Astrocyte (in vitro differentiated cells and primary cell): ENCODE results near the gene PJA1. TPM values are rescaled to one million over a fixed set of nuclear protein-coding genes. Genes with fewer than 3 reads are reported as not detected.
A peak's percentile ranks its signal among the peaks of the same experiment; 100 is the strongest.

ENCODE experiments used
- DNase-seq: peaks from one replicate; pipeline ENCODE4 v3.0.0-alpha.2; 2010; ENCODE audit warnings: low read depth
- FAIRE-seq: peaks from 2 replicates; lab custom pipeline; 2011; peaks lifted over from hg19 to GRCh38; lab: Jason Lieb, UNC
- H2AFZ ChIP-seq: 2 replicates; pipeline ENCODE4 v1.6.0; 2012; ENCODE audit warnings: low read depth, low read length, inconsistent platforms
- H3K27ac ChIP-seq: 2 replicates; pipeline ENCODE4 v1.5.1; 2011; ENCODE audit warnings: low read depth, low read length, inconsistent platforms
- H3K27me3 ChIP-seq: 2 replicates; pipeline ENCODE4 v1.6.0; 2011; ENCODE audit warnings: low read length, inconsistent platforms; ENCODE audit not compliant: insufficient read depth
- H3K36me3 ChIP-seq: 2 replicates; pipeline ENCODE4 v1.5.1; 2011; ENCODE audit warnings: low read length, inconsistent platforms; ENCODE audit not compliant: insufficient read depth
- H3K4me1 ChIP-seq: 2 replicates; pipeline ENCODE4 v1.5.1; 2011; ENCODE audit warnings: low read length, inconsistent platforms; ENCODE audit not compliant: insufficient read depth
- H3K4me2 ChIP-seq: 2 replicates; pipeline ENCODE4 v1.6.0; 2012; ENCODE audit warnings: low read length, inconsistent platforms
- H3K4me3 ChIP-seq: 2 replicates; pipeline ENCODE4 v1.5.1; 2011; ENCODE audit warnings: low read depth, mild to moderate bottlenecking, low read length, inconsistent platforms; ENCODE audit not compliant: insufficient read depth
- H3K79me2 ChIP-seq: 2 replicates; pipeline ENCODE4 v1.6.0; 2012; ENCODE audit warnings: mild to moderate bottlenecking, low read length, inconsistent platforms; ENCODE audit not compliant: insufficient read depth
- H3K9ac ChIP-seq: 2 replicates; pipeline ENCODE4 v1.6.0; 2012; ENCODE audit warnings: mild to moderate bottlenecking, low read length, inconsistent platforms
- H3K9me3 ChIP-seq: 2 replicates; pipeline ENCODE4 v1.5.1; 2012; ENCODE audit warnings: low read depth, mild to moderate bottlenecking, low read length, inconsistent platforms; ENCODE audit not compliant: insufficient read depth
- H4K20me1 ChIP-seq: 2 replicates; pipeline ENCODE4 v1.6.0; 2012; ENCODE audit warnings: low read length, inconsistent platforms; ENCODE audit not compliant: insufficient read depth
- H3K27ac Mint-ChIP-seq: one replicate; pipeline ENCODE4 v1.8.0; 2021; ENCODE audit warnings: mild to moderate bottlenecking, mixed read lengths; ENCODE audit not compliant: unreplicated experiment
- H3K27me3 Mint-ChIP-seq: one replicate; pipeline ENCODE4 v1.8.0; 2021; ENCODE audit warnings: low read depth, mixed read lengths; ENCODE audit not compliant: unreplicated experiment
- H3K36me3 Mint-ChIP-seq: one replicate; pipeline ENCODE4 v1.8.0; 2021; ENCODE audit warnings: low read depth, mixed read lengths; ENCODE audit not compliant: unreplicated experiment
- H3K4me1 Mint-ChIP-seq: one replicate; pipeline ENCODE4 v1.8.0; 2021; ENCODE audit warnings: low read depth, mixed read lengths; ENCODE audit not compliant: unreplicated experiment
- H3K4me3 Mint-ChIP-seq: one replicate; pipeline ENCODE4 v1.8.0; 2021; ENCODE audit warnings: mild to moderate bottlenecking, moderate library complexity, mixed read lengths; ENCODE audit not compliant: unreplicated experiment
- H3K9me3 Mint-ChIP-seq: one replicate; pipeline ENCODE4 v1.8.0; 2021; ENCODE audit warnings: mild to moderate bottlenecking, mixed read lengths; ENCODE audit not compliant: unreplicated experiment
- EZH2 ChIP-seq: IDR thresholded peaks from 2 replicates; pipeline ENCODE4 v1.6.1; 2012; ENCODE audit warnings: mild to moderate bottlenecking, low read length, inconsistent platforms; ENCODE audit not compliant: insufficient read depth
- total RNA-seq: library from RNA; stranded (reverse); gene quantifications from 2 replicates; pipeline ENCODE4 v1.2.1, GENCODE V29; 2021
- TF ChIP-seq, protein P1 (sequence below): IDR thresholded peaks from 2 replicates; pipeline ENCODE4 v1.5.1; 2011; ENCODE audit warnings: low read depth, mild to moderate bottlenecking, inconsistent platforms, low read length, moderate library complexity; ENCODE audit not compliant: insufficient read depth

The PJA1 gene
- total RNA-seq, 1 donor from 2014 or later: 28.9 TPM

GRCh38 chrX:69182818-69183380, 17.6 kb upstream of the PJA1 start:
- no peak overlapping the region for H3K4me3 Mint-ChIP-seq
- Histone ChIP-seq H3K4me1 (no peaks in the 10 kb centered on the region), H3K9ac (no peak overlapping the region), H3K4me2 (no peak overlapping the region), H3K79me2 (no peaks in the 10 kb centered on the region), H2AFZ (no peak overlapping the region), H4K20me1 (no peaks in the 10 kb centered on the region), H3K27ac (no peak overlapping the region), H3K9me3 (no peaks in the 10 kb centered on the region), H3K4me3 (no peak overlapping the region), H3K36me3 (no peaks in the 10 kb centered on the region), H3K27me3 (peaks cover 2% of the 10 kb centered on the region)
- H3K27me3 Mint-ChIP-seq: peaks cover 20% of the 10 kb centered on the region
- peaks cover under 1% of the 10 kb centered on the region for H3K9me3 Mint-ChIP-seq
- FAIRE-seq (no peak), DNase-seq (no peak)
- H3K36me3 Mint-ChIP-seq: no peaks in the 10 kb centered on the region
- TF ChIP-seq EZH2: no peak
- TF ChIP-seq, protein P1, sequence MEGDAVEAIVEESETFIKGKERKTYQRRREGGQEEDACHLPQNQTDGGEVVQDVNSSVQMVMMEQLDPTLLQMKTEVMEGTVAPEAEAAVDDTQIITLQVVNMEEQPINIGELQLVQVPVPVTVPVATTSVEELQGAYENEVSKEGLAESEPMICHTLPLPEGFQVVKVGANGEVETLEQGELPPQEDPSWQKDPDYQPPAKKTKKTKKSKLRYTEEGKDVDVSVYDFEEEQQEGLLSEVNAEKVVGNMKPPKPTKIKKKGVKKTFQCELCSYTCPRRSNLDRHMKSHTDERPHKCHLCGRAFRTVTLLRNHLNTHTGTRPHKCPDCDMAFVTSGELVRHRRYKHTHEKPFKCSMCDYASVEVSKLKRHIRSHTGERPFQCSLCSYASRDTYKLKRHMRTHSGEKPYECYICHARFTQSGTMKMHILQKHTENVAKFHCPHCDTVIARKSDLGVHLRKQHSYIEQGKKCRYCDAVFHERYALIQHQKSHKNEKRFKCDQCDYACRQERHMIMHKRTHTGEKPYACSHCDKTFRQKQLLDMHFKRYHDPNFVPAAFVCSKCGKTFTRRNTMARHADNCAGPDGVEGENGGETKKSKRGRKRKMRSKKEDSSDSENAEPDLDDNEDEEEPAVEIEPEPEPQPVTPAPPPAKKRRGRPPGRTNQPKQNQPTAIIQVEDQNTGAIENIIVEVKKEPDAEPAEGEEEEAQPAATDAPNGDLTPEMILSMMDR: no peak
- no peak overlapping the region for H3K27ac Mint-ChIP-seq
- no peaks in the 10 kb centered on the region for H3K4me1 Mint-ChIP-seq

GRCh38 chrX:69179380-69179911, 14.2 kb upstream of the PJA1 start:
- Histone ChIP-seq H3K9me3 (no peaks in the 10 kb centered on the region), H3K27ac (no peak overlapping the region), H3K27me3 (peaks cover 2% of the 10 kb centered on the region), H3K79me2 (no peaks in the 10 kb centered on the region), H3K4me3 (no peak overlapping the region), H3K36me3 (no peaks in the 10 kb centered on the region), H3K9ac (no peak overlapping the region), H2AFZ (no peak overlapping the region), H3K4me2 (peak overlapping the region; percentile 19), H3K4me1 (no peaks in the 10 kb centered on the region), H4K20me1 (no peaks in the 10 kb centered on the region)
- peak; percentile 27 for DNase-seq
- H3K27ac Mint-ChIP-seq: no peak overlapping the region
- peaks cover 23% of the 10 kb centered on the region for H3K27me3 Mint-ChIP-seq
- TF ChIP-seq EZH2: no peak
- TF ChIP-seq, protein P1: no peak
- no peaks in the 10 kb centered on the region for H3K4me1 Mint-ChIP-seq
- no peak overlapping the region for H3K4me3 Mint-ChIP-seq
- no peak for FAIRE-seq
- H3K36me3 Mint-ChIP-seq: no peaks in the 10 kb centered on the region
- H3K9me3 Mint-ChIP-seq: peaks cover 3% of the 10 kb centered on the region

DNA sequence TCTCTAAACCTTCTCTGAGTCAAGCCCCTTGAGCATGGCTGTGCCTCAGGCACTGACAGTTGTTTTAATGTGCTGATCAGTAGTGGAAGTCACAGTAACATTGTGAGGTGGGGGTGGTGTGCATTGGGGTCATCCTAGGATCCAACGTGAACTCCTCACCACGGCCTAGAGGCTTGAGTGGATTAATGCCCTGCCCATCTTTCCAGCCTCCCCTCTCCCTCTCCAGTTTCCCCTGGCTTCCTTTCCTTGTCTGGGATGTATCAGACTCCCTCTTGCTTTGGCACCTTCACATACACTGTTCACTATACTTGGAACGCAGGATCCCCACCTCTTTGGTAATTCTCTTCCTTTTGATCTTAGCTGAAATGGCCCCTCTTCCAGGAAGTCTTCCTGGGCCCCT, 13.3 kb upstream of the PJA1 start:
- no peak overlapping the region for H3K9ac ChIP-seq
- no peak overlapping the region for H3K4me3 ChIP-seq
- no peak overlapping the region for H3K27ac ChIP-seq
- H3K4me2 ChIP-seq: no peak overlapping the region
- Mint-ChIP-seq H3K27ac (no peak overlapping the region), H3K4me3 (no peak overlapping the region), H3K27me3 (peaks cover 23% of the 10 kb centered on the region), H3K36me3 (no peaks in the 10 kb centered on the region), H3K9me3 (peaks cover 3% of the 10 kb centered on the region), H3K4me1 (no peaks in the 10 kb centered on the region)
- H3K27me3 ChIP-seq: peaks cover 2% of the 10 kb centered on the region
- H3K79me2 ChIP-seq: no peaks in the 10 kb centered on the region
- no peaks in the 10 kb centered on the region for H4K20me1 ChIP-seq
- H3K4me1 ChIP-seq: no peaks in the 10 kb centered on the region
- no peaks in the 10 kb centered on the region for H3K36me3 ChIP-seq
- no peak for DNase-seq
- no peaks in the 10 kb centered on the region for H3K9me3 ChIP-seq
- TF ChIP-seq, protein P1: no peak
- no peak for TF ChIP-seq EZH2
- H2AFZ ChIP-seq: no peak overlapping the region
- FAIRE-seq: no peak
